ENCODE results near the gene SSBP2. TPM values are rescaled to one million over a fixed set of nuclear protein-coding genes. Genes with fewer than 3 reads are reported as not detected.

The SSBP2 gene
- total RNA-seq, 2 experiments from 2014 or later = 13.0 to 14.2 TPM

GRCh38 chr5:81556809-81557208 is 194.1 kb downstream of the SSBP2 start:
- Mint-ChIP-seq H3K9me3 (no peaks in the 10 kb centered on the region), H3K4me3 (no peak overlapping the region), H3K4me1 (ENCODE audit: low read depth) (peaks cover 23% of the 10 kb centered on the region), H3K27ac (no peak overlapping the region), H3K36me3 (no peaks in the 10 kb centered on the region), H3K27me3 (no peaks in the 10 kb centered on the region)
- CTCF ChIA-PET = no interaction called here
- no peak for DNase-seq
- POLR2A ChIA-PET = no interaction called here
- intact Hi-C loops (cut with micrococcal nuclease) = no loop called here

GRCh38 chr5:81555865-81556264 is 195.0 kb downstream of the SSBP2 start:
- Mint-ChIP-seq H3K4me1 (ENCODE audit: low read depth) (peaks cover 23% of the 10 kb centered on the region), H3K27ac (no peak overlapping the region), H3K4me3 (no peak overlapping the region), H3K9me3 (no peaks in the 10 kb centered on the region), H3K36me3 (no peaks in the 10 kb centered on the region), H3K27me3 (no peaks in the 10 kb centered on the region)
- intact Hi-C loops (cut with micrococcal nuclease) = no loop called here
- ChIA-PET CTCF (no interaction called here), POLR2A (no interaction called here)
- DNase-seq = no peak

DNA sequence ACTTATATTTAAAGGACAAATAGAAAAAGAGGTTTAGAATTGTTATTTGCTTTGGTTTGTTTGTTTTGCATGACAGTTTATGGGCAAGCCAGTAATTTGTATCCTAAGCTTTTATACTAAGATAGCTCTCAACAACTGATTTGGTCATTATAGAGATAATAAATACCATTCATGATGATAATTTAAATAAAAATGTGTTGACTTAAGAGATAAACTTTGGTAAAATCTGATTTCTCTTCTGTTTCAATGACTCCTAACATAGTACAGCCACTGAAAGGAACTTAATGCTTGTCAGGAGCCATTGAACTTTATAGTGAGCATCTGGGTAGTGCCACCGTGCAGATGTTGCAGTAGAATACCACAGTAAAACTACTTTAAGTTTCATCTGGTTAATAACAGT is 196.2 kb downstream of the SSBP2 start:
- Mint-ChIP-seq H3K27me3 (no peaks in the 10 kb centered on the region), H3K4me1 (ENCODE audit: low read depth) (peaks cover 23% of the 10 kb centered on the region), H3K9me3 (no peaks in the 10 kb centered on the region), H3K27ac (no peak overlapping the region), H3K4me3 (no peak overlapping the region), H3K36me3 (no peaks in the 10 kb centered on the region)
- intact Hi-C loops (cut with micrococcal nuclease) = no loop called here
- POLR2A ChIA-PET = no interaction called here
- CTCF ChIA-PET = no interaction called here
- no peak for DNase-seq

DNA sequence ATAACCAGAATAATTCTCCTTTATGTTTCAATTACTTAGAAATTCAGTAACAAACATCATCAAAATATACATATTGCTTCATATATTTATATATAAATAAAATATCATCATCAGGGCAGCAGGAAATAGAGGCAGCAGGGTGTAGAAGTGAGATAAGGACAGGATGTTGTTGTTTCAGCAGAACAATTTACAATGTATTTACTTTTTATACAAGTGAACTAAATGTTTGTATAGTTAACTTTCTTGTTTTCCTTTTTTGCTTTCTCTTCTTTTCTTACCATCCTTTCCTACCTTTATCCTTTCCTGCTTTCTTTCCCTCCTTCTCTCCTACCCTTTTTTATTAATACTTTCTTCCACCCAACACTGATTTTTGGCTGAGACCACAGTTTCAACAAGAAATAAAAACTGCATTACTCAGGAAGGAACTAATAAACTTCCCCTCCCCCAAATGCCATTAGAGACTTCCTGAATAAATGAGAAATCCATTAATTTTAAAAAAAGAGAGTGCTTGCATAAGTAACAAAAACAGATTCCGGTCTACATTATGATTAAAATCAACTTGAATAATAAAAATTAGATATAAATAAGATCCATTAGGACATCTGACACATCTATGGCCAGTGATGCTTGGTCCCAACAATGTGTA is 197.2 kb downstream of the SSBP2 start:
- no peak overlapping the region for H3K4me3 Mint-ChIP-seq
- no peaks in the 10 kb centered on the region for H3K9me3 Mint-ChIP-seq
- peaks cover 23% of the 10 kb centered on the region for H3K4me1 Mint-ChIP-seq (ENCODE audit: low read depth)
- no peaks in the 10 kb centered on the region for H3K27me3 Mint-ChIP-seq
- H3K36me3 Mint-ChIP-seq = no peaks in the 10 kb centered on the region
- ChIA-PET POLR2A (no interaction called here), CTCF (no interaction called here)
- no peak overlapping the region for H3K27ac Mint-ChIP-seq
- no peak for DNase-seq
- intact Hi-C loops (cut with micrococcal nuclease) = no loop called here

- POLR2A ChIA-PET = no interaction called here
- Mint-ChIP-seq H3K27me3 (no peaks in the 10 kb centered on the region), H3K9me3 (no peaks in the 10 kb centered on the region), H3K27ac (no peak overlapping the region), H3K36me3 (no peaks in the 10 kb centered on the region), H3K4me1 (ENCODE audit: low read depth) (peaks cover 19% of the 10 kb centered on the region), H3K4me3 (no peak overlapping the region)
- no peak for DNase-seq
- intact Hi-C loops (cut with micrococcal nuclease) = no loop called here
- CTCF ChIA-PET = interaction anchor here (0.8 kb wide), 1 partner anchor 17 kb away, joined by 3 read pairs; no protein-coding TSS in a partner anchor
Observed at GRCh38 chr5:81552852-81553566, 197.9 kb downstream of the SSBP2 start.

DNA sequence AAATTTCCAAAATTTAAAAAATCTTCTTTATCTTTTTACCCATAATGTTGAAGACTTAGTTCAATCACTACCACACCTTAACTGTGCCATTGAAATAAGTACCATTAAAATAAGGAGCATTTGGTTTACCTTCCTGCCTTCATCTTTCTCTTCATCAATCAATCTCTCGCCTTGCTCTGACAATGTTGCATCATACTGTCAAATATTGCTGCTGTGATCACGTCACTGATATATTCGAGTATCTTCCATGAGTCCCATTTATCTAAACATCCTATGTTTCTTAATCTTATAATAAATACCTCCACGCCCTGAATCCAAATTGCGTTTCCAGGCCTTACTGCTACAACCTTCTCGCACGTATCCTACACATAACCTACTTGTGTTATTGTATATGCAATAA is 201.8 kb downstream of the SSBP2 start:
- Mint-ChIP-seq H3K4me1 (ENCODE audit: low read depth) (peaks cover 3% of the 10 kb centered on the region), H3K9me3 (no peaks in the 10 kb centered on the region), H3K27ac (no peak overlapping the region), H3K36me3 (peaks cover 3% of the 10 kb centered on the region), H3K4me3 (no peak overlapping the region), H3K27me3 (no peaks in the 10 kb centered on the region)
- POLR2A ChIA-PET = no interaction called here
- CTCF ChIA-PET = no interaction called here
- intact Hi-C loops (cut with micrococcal nuclease) = no loop called here
- DNase-seq = no peak

DNA sequence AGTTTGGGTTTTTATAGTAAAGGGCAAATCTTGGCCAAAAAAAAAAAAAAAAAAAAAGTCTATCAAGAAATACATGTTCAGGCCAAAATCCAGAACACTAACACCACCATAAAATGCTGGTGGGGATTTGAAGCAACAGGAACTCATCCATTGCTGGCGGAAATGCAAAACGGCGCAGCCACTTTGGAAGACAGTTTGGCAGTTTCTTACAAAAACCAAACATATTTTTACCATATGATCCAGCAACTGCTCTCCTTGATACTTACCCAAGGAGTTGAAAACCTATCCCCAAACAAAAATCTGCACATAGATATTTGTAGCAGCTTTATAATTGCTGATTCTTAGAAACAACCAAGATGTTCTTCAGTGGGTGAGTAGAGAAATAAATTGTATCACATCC is 203.9 kb downstream of the SSBP2 start:
- CTCF ChIA-PET = no interaction called here
- no peaks in the 10 kb centered on the region for H3K4me1 Mint-ChIP-seq (ENCODE audit: low read depth)
- intact Hi-C loops (cut with micrococcal nuclease) = no loop called here
- no peak for DNase-seq
- H3K36me3 Mint-ChIP-seq = peaks cover 4% of the 10 kb centered on the region
- no peak overlapping the region for H3K4me3 Mint-ChIP-seq
- no peak overlapping the region for H3K27ac Mint-ChIP-seq
- no peaks in the 10 kb centered on the region for H3K27me3 Mint-ChIP-seq
- no peaks in the 10 kb centered on the region for H3K9me3 Mint-ChIP-seq
- POLR2A ChIA-PET = no interaction called here

GRCh38 chr5:81545911-81546310 is 205.0 kb downstream of the SSBP2 start:
- ChIA-PET CTCF (no interaction called here), POLR2A (no interaction called here)
- H3K27ac Mint-ChIP-seq = no peak overlapping the region
- no peaks in the 10 kb centered on the region for H3K27me3 Mint-ChIP-seq
- H3K9me3 Mint-ChIP-seq = no peaks in the 10 kb centered on the region
- H3K36me3 Mint-ChIP-seq = peaks cover 4% of the 10 kb centered on the region
- DNase-seq = no peak
- no peak overlapping the region for H3K4me3 Mint-ChIP-seq
- H3K4me1 Mint-ChIP-seq (ENCODE audit: low read depth) = peaks cover 1% of the 10 kb centered on the region
- intact Hi-C loops (cut with micrococcal nuclease) = no loop called here

DNA sequence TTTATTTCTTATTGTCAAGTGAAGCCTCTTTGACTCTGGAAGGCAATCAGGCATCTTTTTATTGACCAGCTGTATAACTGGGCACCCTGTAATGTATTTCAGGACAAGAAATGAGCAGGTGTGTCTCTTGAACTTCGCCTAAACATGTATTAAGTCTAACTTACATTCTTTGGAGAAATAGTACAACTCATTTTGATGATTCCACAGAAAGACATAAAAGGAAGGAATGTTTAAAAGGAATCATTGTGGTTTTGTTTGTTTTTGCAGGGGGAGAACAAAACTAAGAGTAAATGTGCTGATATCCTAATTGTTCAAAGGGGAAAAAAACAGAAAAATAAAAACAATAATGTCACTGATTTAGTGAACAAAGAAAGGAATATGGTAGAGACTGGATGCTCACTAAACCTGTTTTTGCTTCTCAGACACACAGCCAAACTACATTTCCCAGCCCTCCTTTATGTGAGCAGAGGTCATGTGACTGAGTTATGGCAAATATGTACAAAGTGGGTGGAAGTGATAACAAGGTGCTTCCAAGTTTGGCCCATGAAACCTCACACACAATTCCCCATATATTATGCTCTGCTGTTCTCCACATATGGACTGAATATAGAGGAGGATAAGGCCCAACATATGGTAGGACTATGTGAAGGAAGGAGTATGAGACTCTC is 206.4 kb downstream of the SSBP2 start:
- peaks cover 7% of the 10 kb centered on the region for H3K36me3 Mint-ChIP-seq
- H3K9me3 Mint-ChIP-seq = peaks cover 8% of the 10 kb centered on the region
- H3K4me3 Mint-ChIP-seq = no peak overlapping the region
- ChIA-PET CTCF (no interaction called here), POLR2A (no interaction called here)
- no peak overlapping the region for H3K27ac Mint-ChIP-seq
- H3K27me3 Mint-ChIP-seq = no peaks in the 10 kb centered on the region
- intact Hi-C loops (cut with micrococcal nuclease) = no loop called here
- peaks cover 13% of the 10 kb centered on the region for H3K4me1 Mint-ChIP-seq (ENCODE audit: low read depth)
- DNase-seq = no peak

DNA sequence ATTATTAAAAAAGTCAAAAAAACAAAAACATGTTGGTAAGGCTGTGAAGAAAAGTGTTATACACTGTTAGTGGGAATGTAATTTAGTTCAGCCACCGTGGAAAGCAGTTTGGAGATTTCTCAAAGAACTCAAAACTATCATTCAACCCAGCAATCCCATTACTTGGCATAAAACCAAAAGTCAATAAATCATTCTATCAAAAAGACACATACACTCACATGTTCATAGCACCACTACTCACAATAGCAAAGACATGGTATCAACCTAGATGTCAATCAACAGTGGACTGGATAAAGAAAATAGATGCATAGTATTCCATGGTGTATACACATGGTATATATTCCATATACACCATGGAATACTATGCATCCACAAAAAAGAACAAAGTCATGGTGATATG is 208.7 kb downstream of the SSBP2 start:
- intact Hi-C loops (cut with micrococcal nuclease) = no loop called here
- ChIA-PET CTCF (no interaction called here), POLR2A (no interaction called here)
- no peak for DNase-seq
- Mint-ChIP-seq H3K4me3 (no peak overlapping the region), H3K27me3 (no peaks in the 10 kb centered on the region), H3K9me3 (peaks cover 8% of the 10 kb centered on the region), H3K27ac (no peak overlapping the region), H3K4me1 (ENCODE audit: low read depth) (peaks cover 35% of the 10 kb centered on the region), H3K36me3 (peaks cover 4% of the 10 kb centered on the region)

- ChIA-PET CTCF (no interaction called here), POLR2A (no interaction called here)
- H3K4me1 Mint-ChIP-seq (ENCODE audit: low read depth) = peaks cover 52% of the 10 kb centered on the region
- H3K4me3 Mint-ChIP-seq = no peak overlapping the region
- intact Hi-C loops (cut with micrococcal nuclease) = loop anchor here (10.0 kb wide), 1 partner anchor 437 kb away; the partner anchor contains the start of gene ATG10
- H3K9me3 Mint-ChIP-seq = peaks cover 8% of the 10 kb centered on the region
- H3K27me3 Mint-ChIP-seq = no peaks in the 10 kb centered on the region
- DNase-seq = no peak
- H3K36me3 Mint-ChIP-seq = peaks cover 4% of the 10 kb centered on the region
- H3K27ac Mint-ChIP-seq = peak overlapping the region; percentile 62
Observed at GRCh38 chr5:81537905-81538547, 212.9 kb downstream of the SSBP2 start.

DNA sequence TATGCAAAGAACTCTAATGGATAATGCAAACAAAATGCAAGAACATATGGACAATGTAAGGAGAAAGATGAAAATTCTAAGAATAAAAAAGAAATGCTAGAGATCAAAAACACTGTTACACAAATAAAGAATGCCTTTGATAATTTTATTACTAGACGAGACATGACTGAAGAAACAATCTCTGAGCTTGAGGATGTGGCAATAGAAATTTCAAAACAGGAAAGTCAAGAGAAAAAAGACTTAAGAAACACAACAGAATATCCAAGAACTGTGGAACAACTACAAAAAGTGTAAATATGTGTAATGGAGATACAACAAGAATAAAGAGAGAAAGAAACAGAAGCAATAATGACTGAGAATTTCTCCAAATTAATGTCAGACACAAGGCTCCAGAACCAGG is 216.5 kb downstream of the SSBP2 start:
- H3K36me3 Mint-ChIP-seq = no peaks in the 10 kb centered on the region
- H3K4me3 Mint-ChIP-seq = no peak overlapping the region
- ChIA-PET POLR2A (no interaction called here), CTCF (no interaction called here)
- H3K27ac Mint-ChIP-seq = no peak overlapping the region
- H3K9me3 Mint-ChIP-seq = no peaks in the 10 kb centered on the region
- intact Hi-C loops (cut with micrococcal nuclease) = loop anchor here (10.0 kb wide), 1 partner anchor 440 kb away; the partner anchor contains the start of gene ATG10
- no peaks in the 10 kb centered on the region for H3K27me3 Mint-ChIP-seq
- H3K4me1 Mint-ChIP-seq (ENCODE audit: low read depth) = peaks cover 38% of the 10 kb centered on the region
- no peak for DNase-seq
